ENCODE measurements around the gene ERLIN1.

Gene ERLIN1

DNA sequence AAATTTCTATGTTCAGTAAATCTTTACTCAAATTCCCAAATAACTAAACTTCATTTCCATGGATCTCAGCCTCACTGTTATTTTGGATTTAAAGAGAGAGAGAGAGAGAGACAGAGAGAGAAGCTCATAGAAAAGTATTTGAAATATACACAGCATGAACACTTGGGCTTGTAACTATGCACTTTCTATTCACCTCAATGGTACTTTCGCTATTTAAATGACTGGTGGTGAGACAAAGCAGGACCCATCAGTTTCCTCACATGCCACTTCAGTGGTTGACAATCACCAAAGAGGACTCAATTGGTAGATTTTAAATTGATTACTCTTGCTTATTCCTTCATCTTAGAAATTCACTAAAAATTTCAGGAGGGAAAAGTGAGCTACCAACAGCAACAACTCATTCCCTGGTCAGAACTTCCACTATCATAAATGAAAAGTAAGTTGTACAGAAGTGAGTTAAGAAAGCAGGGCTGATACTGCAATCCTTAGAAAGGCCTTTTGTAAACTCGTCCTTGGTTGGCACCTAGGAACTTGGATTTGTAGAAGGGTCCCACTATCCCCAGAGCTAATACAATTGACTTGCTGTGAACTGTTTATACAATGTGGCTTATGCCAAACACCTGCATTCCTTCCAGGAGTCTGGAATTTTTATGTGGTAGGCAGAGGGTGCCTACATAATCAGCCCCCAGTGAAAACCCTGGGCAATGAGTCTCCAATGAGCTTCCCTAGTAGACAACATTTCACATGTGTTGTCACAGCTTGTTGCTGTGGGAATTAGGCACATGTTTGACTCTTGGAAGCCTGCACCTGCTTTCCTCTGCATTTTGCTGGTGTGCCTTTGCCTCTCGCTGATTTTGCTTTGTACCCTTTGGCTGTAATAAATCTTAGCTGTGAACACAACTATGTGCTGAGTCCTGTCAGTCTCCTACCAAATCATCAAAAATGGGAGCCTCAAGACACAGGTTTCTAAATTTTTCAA lies 10.8 kb downstream of the ERLIN1 start:
- no peak for DNase-seq (ENCODE audit: low read depth, low spot score)
- H3K27ac ChIP-seq, result no peak overlapping the region

- no peak overlapping the region for H3K27ac ChIP-seq
- DNase-seq (ENCODE audit: low read depth, low spot score), result no peak
Observed at GRCh38 chr10:100173035-100173434, 12.8 kb downstream of the ERLIN1 start.

DNA sequence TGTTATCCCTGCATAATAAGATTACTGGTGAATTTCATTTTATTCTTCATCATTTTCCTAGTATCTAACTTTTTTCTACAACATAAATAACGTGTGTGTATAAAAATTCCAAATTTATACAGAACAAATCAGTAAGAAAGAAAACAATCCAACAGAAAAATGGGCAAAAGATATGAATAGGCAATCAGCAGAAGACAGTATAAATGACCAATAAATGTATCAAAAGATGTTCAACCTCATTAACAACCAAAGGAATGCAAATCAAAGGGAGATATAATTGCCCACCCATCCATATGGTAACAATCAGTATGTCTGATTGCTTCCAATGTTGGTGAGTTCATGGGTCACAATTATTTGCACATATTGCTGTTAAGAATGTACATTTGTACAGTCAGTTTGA lies 13.5 kb downstream of the ERLIN1 start:
- no peak overlapping the region for H3K27ac ChIP-seq
- no peak for DNase-seq (ENCODE audit: low read depth, low spot score)

DNA sequence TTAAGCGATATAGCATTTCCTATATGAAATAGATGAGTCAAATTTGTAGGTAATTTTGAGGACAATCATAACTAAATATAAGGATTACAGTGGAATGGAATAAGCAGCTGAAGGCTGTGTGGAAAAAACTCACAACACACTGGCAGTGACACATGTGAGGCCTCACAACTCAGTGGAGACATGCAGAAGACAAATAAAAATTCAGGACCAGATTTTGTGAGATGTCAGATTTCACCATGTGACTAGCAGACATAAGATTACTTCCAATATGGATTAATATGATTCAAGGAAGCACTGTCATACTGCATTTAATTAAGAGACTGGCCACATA lies 17.6 kb downstream of the ERLIN1 start:
- no peak overlapping the region for H3K27ac ChIP-seq

DNA sequence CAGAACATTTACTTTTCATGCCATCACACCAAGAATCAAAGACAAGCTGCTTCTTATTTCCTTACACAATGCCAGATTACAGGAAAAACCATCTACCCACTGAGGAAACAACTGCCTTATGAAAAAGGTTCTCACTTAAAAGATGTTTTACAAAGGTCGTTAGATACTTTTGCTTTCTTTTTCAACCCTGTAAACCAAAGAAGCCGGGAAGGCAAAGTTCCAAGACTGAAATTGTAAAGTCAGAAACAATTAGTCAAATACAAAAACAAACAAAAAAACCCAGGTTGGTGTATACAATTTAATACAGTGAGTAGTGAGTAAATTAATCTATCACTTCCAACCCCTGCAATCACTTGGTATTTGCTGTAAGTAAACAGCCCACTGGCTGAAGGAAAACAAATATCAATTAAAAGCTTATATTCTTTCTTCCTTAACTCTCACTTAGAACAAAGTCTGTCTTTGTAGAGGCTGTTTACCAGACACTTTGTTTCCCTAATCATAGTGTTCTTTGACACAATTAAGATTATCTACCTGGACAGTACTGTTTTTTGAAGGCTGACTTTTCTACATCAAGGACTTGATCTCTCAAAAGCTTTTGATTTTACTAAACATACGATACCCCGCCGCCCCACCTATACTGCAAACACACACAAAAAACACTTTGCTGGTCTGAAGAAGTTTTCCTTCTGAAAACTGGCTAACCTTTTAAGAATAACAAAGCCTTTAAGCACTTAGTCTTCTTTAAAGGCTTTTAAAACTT lies 18.1 kb downstream of the ERLIN1 start:
- no peak overlapping the region for H3K27ac ChIP-seq
- no peak for DNase-seq (ENCODE audit: low read depth, low spot score)

More for the DNA sequence above, 17.6 kb downstream of the ERLIN1 start:
- no peak for DNase-seq (ENCODE audit: low read depth, low spot score)

DNA sequence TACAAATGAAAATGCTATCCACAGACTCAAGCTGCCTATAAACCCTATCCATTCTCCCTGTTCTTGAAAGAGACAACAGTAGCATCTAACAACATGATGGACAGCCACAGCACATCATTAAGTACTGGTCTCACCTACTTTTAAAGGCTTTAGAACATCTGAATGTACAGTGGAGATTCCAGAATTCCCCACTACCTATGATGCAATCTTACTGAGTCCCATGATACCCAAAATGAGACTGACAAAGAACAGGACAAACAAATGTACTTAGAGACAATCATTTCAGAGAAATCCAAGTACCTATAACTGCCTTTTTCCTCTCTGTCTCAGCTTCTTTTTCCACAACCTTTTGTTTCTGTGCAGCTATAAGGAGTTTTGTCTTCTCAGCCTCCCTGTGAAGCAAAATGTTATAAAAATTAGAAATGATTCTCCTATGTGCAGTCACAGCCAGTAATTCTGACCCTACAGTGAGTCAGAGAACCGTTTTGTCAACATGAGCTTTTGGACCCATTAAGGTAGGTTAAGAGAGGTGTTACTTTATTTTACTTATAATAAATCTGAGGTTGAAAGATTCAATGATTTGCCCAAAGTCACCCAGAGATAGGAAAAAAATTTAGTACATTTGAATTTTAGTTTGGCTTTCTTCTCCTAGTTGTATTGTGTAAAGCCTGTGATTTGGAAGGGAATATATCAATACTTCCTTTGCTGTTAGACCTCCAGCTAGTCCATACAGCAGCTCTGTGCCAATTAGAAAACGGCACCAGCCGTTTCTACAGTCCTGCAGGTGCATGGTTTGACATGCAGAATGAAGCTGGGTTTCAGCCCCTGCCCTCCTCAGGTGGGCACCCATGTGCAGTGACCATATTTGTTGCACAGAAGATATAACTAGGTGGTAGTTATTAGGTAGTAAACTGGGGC lies 21.9 kb downstream of the ERLIN1 start:
- no peak for DNase-seq (ENCODE audit: low read depth, low spot score)
- H3K27ac ChIP-seq, result peak overlapping the region; percentile 35

GRCh38 chr10:100162696-100163095 lies 23.1 kb downstream of the ERLIN1 start:
- no peak overlapping the region for H3K27ac ChIP-seq
- no peak for DNase-seq (ENCODE audit: low read depth, low spot score)

GRCh38 chr10:100158044-100158805 lies 27.6 kb downstream of the ERLIN1 start:
- peak overlapping the region; percentile 42 for H3K27ac ChIP-seq
- DNase-seq (ENCODE audit: low read depth, low spot score), result no peak

DNA sequence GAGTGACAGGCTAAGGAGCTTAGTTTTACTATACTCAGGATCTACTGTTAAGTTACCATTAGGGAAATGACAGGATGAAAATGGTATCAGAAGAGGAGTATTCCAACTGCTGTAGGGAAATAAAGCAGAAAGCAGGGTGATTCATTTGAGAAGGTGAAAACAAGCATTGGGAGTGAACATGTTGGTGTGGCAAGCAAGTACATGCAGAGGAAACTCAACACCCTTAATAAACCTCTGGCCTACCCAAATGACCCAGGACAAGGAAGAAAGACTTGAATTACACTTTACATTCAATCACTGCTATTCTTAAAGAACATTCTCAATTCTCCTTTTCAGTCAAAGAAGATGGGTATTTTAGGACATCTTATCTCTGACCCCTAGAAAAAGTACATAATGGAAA lies 28.7 kb downstream of the ERLIN1 start:
- H3K27ac ChIP-seq, result peak overlapping the region; percentile 42
- peak; percentile 84 for DNase-seq (ENCODE audit: low read depth, low spot score)

GRCh38 chr10:100155936-100156335 lies 29.9 kb downstream of the ERLIN1 start:
- no peak for DNase-seq (ENCODE audit: low read depth, low spot score)
- H3K27ac ChIP-seq, result no peak overlapping the region

GRCh38 chr10:100154666-100155065 lies 31.2 kb downstream of the ERLIN1 start:
- no peak overlapping the region for H3K27ac ChIP-seq
- DNase-seq (ENCODE audit: low read depth, low spot score), result no peak

- peak; percentile 24 for DNase-seq (ENCODE audit: low read depth, low spot score)
- peak overlapping the region; percentile 23 for H3K27ac ChIP-seq
Observed at GRCh38 chr10:100153239-100153825, 32.5 kb downstream of the ERLIN1 start.

DNA sequence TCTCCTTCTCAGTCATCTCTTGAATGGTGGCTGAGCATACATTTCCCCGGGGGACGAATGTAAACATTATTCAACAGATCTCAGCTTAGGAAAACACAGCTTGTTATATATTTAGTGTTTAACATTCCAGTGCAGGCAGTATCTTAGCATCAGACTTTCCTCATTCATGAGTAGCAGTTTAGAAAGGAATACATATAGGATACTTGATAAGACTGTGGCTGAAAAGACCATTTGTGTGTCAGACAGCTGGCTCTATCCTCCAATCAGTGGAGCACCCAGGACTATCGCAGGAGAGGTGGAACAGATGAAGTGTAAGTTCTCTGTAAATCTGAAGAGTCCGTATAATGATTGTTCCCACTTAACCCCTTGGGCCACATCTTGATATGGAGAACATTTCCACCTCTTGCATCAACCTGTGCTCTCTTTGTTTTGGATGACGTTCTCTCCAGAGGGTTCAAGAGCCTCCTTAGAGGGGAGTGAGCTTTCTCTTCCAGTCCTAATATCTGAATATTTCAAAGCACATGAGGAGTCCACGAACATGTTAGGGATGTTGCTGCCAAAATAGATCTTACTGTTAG lies 34.0 kb downstream of the ERLIN1 start:
- no peak overlapping the region for H3K27ac ChIP-seq
- DNase-seq (ENCODE audit: low read depth, low spot score), result no peak

DNA sequence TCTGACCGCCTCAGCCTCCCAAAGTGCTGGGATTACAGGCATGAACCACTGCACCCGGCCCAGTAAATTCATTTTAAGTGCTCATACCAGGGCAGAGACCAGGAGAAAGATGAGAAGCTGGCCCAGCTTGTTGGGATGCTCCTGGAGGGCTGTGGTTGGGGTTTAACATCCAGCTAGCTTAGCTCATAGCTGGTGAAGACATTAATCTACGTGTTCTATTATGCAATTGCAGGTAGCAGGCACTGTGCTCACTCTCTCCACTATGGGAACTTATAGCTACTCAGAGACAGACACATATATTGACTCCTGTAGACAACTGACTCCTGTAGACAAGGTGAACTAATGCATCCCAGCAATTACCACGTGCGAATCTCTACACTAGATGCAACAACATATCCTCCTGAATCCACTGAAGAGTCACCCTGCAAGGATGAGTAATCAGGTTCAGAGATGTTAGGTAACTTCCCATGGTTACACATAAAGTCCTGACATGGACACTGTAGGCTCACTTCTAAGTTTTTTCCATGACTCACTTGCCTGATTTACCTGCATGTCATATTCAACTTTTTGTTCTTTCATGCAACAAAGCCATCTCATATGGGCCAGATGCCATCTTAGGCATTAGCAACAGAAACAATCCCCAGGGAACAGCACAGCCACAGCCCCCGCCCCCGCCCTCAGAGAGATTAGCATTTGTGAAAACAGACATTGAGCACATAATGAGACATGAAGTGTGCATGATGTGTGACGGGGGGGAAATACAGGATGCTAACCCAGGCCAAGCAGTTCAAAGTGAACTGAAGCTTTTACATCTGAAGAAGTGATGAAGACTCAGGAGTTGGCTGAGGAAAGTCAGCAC lies 37.2 kb downstream of the ERLIN1 start:
- H3K27ac ChIP-seq, result peak overlapping the region; percentile 71
- DNase-seq (ENCODE audit: low read depth, low spot score), result peak; percentile 99

GRCh38 chr10:100146875-100147650 lies 38.8 kb downstream of the ERLIN1 start:
- no peak for DNase-seq (ENCODE audit: low read depth, low spot score)
- no peak overlapping the region for H3K27ac ChIP-seq

GRCh38 chr10:100146398-100146797 lies 39.4 kb downstream of the ERLIN1 start:
- no peak overlapping the region for H3K27ac ChIP-seq
- DNase-seq (ENCODE audit: low read depth, low spot score), result no peak

DNA sequence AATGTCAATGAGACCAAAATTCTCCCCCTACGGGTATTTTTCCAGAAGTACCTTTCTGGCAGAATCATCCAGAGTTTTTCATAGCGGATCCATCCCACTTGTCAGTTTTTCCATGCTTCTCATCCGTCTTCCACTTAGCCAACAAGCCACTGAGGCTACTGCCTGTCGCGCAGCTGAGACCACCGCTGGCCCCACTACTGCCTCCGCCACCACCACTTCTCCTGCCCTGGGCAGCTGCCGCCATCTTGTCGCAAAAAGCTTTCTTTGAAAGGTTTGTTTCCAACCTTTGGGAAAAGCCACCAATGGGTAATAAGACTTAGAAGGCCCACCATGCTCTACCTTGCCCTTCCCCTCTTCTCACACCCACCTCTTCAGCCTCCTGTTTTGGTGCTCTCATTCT lies 42.1 kb downstream of the ERLIN1 start:
- DNase-seq (ENCODE audit: low read depth, low spot score), result no peak
- no peak overlapping the region for H3K27ac ChIP-seq
